T-helper 22 cell (primary cell): ENCODE data around the gene MAPK8IP1.

Experiments
- DNase-seq: peaks from one replicate; pipeline ENCODE4 v3.0.0-alpha.2; 2020; ENCODE audit warnings: low read depth

The MAPK8IP1 gene

GRCh38 chr11:45909594-45910475 is 24.4 kb downstream of the MAPK8IP1 start:
- DNase-seq: no peak

- DNase-seq: no peak
Measured at GRCh38 chr11:45910623-45911022, 25.2 kb downstream of the MAPK8IP1 start.

- no peak for DNase-seq
Measured at GRCh38 chr11:45913514-45913913, 28.1 kb downstream of the MAPK8IP1 start.

GRCh38 chr11:45913942-45914635 is 28.6 kb downstream of the MAPK8IP1 start:
- no peak for DNase-seq

- DNase-seq: no peak
Measured at GRCh38 chr11:45915446-45915845, 30.0 kb downstream of the MAPK8IP1 start.

GRCh38 chr11:45917286-45917622 is 31.8 kb downstream of the MAPK8IP1 start:
- no peak for DNase-seq

GRCh38 chr11:45917623-45918330 is 32.3 kb downstream of the MAPK8IP1 start, which contains the start of gene PEX16:
TSS of gene PEX16 (minus strand) at chr11:45917877. CDS start at chr11:45917811, 66 bp downstream.
- DNase-seq: peak; percentile 96

- DNase-seq: peak; percentile 53
Measured at GRCh38 chr11:45918331-45918941, 33.0 kb downstream of the MAPK8IP1 start.

- DNase-seq: no peak
Measured at GRCh38 chr11:45918962-45919675, 33.7 kb downstream of the MAPK8IP1 start.

- DNase-seq: no peak
Measured at GRCh38 chr11:45919806-45920530, 34.5 kb downstream of the MAPK8IP1 start.

GRCh38 chr11:45920531-45921477 is 35.4 kb downstream of the MAPK8IP1 start:
- no peak for DNase-seq

GRCh38 chr11:45921561-45922424 is 36.3 kb downstream of the MAPK8IP1 start:
- DNase-seq: no peak

- DNase-seq: peak; percentile 26
Measured at GRCh38 chr11:45922425-45923082, 37.1 kb downstream of the MAPK8IP1 start, which contains the start of gene LARGE2. TSS of gene LARGE2 (plus strand) at chr11:45922656. CDS start at chr11:45922883, 227 bp downstream.

- DNase-seq: no peak
Measured at GRCh38 chr11:45924036-45924915, 38.8 kb downstream of the MAPK8IP1 start.

GRCh38 chr11:45924927-45925326 is 39.5 kb downstream of the MAPK8IP1 start:
- no peak for DNase-seq

GRCh38 chr11:45925550-45925949 is 40.1 kb downstream of the MAPK8IP1 start:
- no peak for DNase-seq

- DNase-seq: no peak
Measured at GRCh38 chr11:45926001-45926401, 40.5 kb downstream of the MAPK8IP1 start.
